Testis (tissue), 2 donors: ENCODE results near the gene TGM3.

ENCODE experiments used
- CTCF ChIP-seq, 3 experiments: fragments of 450-650 bp in 2 of 3; fragments of 200-600 bp in 1 of 3; sonication (generic) in 1 of 3; IDR thresholded peaks; one replicate each; pipeline ENCODE4 v1.5.1; 2016 to 2019; ENCODE audit warnings: antibody characterized with exemption in 3 of 3, mild to moderate bottlenecking in 2 of 3, moderate library complexity in 1 of 3
- POLR2A ChIP-seq: fragments of 450-650 bp; IDR thresholded peaks from one replicate; pipeline ENCODE4 v1.6.1; 2017; ENCODE audit warnings: antibody characterized with exemption, mild to moderate bottlenecking, moderate library complexity

GRCh38 chr20:2259731-2260130 lies 36.1 kb upstream of the TGM3 start:
- no peak for TF ChIP-seq CTCF (IDR thresholded peaks at IDR 0.05)
- no peak for TF ChIP-seq POLR2A
